Gastrocnemius medialis (tissue), 4 donors: ENCODE data around the gene NSD2.

ENCODE experiments used
- POLR2A ChIP-seq, 2 donors: fragments of 450-650 bp; IDR thresholded peaks; one replicate each; pipeline ENCODE4 v1.6.1; 2017; ENCODE audit warnings: antibody characterized with exemption in 2 of 2, mild to moderate bottlenecking in 2 of 2, moderate library complexity in 2 of 2
- TF ChIP-seq, protein P1 (sequence below), 5 experiments: fragments of 450-650 bp in 3 of 5; fragments of 200-600 bp in 2 of 5; sonication (generic) in 2 of 5; IDR thresholded peaks in 4 of 5; conservative IDR thresholded peaks in 1 of 5; 1 replicate in 4 of 5; 2 replicates in 1 of 5; pipeline ENCODE4 v1.5.1; 2016 to 2019; ENCODE audit warnings: antibody characterized with exemption in 5 of 5, mild to moderate bottlenecking in 3 of 5, moderate library complexity in 3 of 5

DNA sequence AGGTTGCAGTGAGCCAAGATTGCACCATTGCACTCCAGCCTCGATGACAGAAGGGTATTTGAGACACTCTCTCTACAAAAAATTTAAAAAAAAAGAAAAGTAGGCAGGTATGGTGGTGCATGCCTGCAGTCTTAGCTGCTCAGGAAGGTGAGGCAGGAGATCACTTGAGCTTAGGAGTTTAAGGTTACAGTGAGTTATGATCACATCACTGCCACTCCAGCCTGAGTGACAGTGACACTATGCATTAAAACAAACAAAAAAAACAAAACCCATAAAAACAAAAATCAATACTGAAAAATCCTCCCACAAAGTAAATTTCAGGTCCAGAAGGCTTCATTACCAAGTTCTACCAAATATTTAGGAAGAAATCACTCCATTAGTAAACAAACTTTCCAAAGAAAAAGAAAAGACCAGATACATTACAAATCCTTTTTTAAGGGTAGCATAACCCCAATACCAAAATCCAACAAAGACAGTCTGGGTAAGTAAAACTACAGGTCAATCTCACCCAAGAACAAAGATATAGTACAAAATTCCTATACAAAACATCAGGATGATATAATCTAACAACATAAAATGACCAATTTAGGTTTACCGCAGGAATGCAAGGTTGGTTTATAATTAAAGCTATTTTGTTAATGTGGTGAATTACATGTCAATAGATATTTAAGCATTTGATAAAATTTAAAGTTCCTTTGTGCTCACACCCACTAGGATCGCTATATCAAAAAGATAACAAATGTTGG lies 125.8 kb downstream of the NSD2 start:
- no peak for TF ChIP-seq POLR2A (IDR thresholded peaks at IDR 0.05)
- TF ChIP-seq, protein P1, sequence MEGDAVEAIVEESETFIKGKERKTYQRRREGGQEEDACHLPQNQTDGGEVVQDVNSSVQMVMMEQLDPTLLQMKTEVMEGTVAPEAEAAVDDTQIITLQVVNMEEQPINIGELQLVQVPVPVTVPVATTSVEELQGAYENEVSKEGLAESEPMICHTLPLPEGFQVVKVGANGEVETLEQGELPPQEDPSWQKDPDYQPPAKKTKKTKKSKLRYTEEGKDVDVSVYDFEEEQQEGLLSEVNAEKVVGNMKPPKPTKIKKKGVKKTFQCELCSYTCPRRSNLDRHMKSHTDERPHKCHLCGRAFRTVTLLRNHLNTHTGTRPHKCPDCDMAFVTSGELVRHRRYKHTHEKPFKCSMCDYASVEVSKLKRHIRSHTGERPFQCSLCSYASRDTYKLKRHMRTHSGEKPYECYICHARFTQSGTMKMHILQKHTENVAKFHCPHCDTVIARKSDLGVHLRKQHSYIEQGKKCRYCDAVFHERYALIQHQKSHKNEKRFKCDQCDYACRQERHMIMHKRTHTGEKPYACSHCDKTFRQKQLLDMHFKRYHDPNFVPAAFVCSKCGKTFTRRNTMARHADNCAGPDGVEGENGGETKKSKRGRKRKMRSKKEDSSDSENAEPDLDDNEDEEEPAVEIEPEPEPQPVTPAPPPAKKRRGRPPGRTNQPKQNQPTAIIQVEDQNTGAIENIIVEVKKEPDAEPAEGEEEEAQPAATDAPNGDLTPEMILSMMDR (IDR thresholded peaks at IDR 0.05 in 4 of 5, conservative IDR thresholded peaks at IDR 0.05 in 1 of 5) = no peak
